ENCODE data around the gene C2CD2. TPM values are rescaled to one million over a fixed set of nuclear protein-coding genes. Genes with fewer than 3 reads are reported as not detected.

The C2CD2 gene
- total RNA-seq, 4 donors from 2014 or later: 39.4 to 79.5 (median 49.4) TPM

DNA sequence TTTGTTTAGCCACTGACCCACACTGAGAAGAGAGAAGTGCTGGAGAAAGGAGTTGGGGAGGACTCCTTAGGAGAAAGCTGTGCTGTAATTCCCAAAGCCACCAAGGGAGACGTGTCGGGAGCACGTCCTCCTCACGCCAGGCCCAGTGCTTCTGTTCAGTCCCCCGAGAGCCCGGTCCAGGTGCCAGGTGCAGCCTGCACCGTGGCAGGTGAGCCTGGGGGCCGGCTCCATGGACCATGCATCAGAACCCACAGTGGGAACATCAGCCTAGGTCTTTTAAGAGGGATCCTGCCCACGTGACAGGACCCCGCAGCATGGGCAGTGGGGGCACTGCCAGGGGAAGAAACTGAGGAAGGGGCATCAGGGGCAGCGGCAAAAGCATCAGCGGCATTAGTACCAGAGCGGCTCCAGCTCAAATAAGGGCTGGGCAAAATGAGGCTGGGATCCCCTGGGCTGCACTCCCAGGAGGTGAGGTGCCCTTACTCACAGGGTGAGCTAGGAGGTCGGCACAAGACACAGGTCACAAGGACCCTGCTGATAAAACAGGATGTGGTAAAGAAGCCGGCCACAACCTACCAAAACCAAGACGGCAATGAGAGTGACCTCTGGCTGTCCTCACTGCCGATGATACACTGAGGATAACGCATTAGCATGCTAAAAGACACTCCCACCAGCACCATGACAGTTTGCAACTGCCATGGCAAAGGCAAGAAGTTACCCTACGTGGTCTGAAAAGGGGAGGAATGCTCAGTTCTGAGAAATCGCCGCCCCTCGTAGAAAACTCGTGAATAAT is 50.1 kb downstream of the C2CD2 start:
- intact Hi-C loops (cut with DNase I; ENCODE audit: low total_unique reads): no loop called here
- 84 to 85% methylated on average over 23 of the region's 23 CpGs for WGBS, 2 donors
- no peak overlapping the region for H3K4me3 ChIP-seq (ENCODE audit: low read depth, poor library complexity, severe bottlenecking)
- no peak for DNase-seq (ENCODE audit: low spot score in 2 of 2)
- no peak for TF ChIP-seq POLR2A (IDR thresholded peaks at IDR 0.05)
- TF ChIP-seq, protein P1, sequence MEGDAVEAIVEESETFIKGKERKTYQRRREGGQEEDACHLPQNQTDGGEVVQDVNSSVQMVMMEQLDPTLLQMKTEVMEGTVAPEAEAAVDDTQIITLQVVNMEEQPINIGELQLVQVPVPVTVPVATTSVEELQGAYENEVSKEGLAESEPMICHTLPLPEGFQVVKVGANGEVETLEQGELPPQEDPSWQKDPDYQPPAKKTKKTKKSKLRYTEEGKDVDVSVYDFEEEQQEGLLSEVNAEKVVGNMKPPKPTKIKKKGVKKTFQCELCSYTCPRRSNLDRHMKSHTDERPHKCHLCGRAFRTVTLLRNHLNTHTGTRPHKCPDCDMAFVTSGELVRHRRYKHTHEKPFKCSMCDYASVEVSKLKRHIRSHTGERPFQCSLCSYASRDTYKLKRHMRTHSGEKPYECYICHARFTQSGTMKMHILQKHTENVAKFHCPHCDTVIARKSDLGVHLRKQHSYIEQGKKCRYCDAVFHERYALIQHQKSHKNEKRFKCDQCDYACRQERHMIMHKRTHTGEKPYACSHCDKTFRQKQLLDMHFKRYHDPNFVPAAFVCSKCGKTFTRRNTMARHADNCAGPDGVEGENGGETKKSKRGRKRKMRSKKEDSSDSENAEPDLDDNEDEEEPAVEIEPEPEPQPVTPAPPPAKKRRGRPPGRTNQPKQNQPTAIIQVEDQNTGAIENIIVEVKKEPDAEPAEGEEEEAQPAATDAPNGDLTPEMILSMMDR (IDR thresholded peaks at IDR 0.05): no peak

DNA sequence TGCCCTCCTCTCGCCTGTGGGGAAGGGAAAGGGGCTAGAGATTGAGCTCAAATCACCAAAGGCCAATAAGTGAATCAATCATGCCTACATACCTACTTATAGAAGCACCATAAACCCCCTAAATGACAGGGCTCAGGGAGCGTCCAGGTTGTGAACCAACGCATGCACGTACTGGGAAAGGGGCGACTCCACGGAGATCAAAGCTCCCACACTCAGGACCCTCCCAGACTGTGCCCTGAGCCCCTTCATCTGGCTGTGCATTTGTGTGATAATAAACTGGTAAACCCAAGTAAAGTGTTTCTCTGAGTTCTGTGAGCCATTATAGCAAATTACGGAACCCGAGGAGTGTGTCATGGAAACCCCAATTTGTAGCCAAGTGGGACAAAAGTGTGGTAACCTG is 50.9 kb downstream of the C2CD2 start:
- WGBS, 2 donors: 94 to 98% methylated on average over 8 of the region's 8 CpGs
- no peak for DNase-seq (ENCODE audit: low spot score in 2 of 2)
- no peak for TF ChIP-seq POLR2A (IDR thresholded peaks at IDR 0.05)
- TF ChIP-seq, protein P1 (IDR thresholded peaks at IDR 0.05): no peak
- no peak overlapping the region for H3K4me3 ChIP-seq (ENCODE audit: low read depth, poor library complexity, severe bottlenecking)
- intact Hi-C loops (cut with DNase I; ENCODE audit: low total_unique reads): no loop called here

DNA sequence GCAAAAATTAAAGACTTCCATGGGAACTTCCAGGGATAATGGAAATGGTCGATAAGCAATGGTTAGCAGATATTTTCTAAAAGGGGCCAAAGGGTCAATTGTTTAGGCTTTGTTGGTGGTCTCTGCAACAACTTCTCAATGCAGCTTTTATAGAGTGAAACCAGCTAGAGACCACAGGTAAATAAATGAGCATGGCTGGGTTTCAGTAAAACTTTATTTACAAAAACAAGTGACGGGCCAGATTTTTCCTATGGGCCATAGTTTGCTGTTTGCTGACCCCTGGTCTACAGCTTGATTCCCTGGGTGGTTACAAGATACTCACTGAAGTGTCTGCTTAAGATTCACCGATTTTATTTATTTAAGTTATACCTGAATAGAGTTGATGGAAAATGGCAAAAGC is 52.0 kb downstream of the C2CD2 start:
- 94% methylated on average over 3 of the region's 3 CpGs for WGBS, 2 donors

DNA sequence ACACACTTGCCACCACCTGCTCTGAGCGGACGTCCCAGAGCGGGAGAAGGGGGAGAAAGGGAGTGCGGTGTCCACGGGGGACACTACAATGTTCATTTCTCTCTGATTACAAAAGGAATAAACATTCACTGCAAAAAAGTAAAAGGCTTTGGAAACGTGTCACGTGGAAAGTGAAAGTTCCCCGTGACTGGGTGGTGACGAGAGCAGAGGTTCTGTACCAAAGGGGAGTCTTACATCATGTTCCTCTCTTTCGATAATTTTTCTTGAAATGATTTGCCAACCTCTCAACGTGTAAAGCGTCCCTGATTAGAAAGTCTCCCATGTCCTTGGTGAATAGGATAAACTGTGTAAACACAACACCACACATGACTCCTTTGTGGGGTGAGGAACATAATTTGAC is 52.7 kb downstream of the C2CD2 start:
- no peak for DNase-seq (ENCODE audit: low spot score in 2 of 2)
- 88 to 92% methylated on average over 12 of the region's 12 CpGs for WGBS, 2 donors
- intact Hi-C loops (cut with DNase I; ENCODE audit: low total_unique reads): no loop called here
- TF ChIP-seq POLR2A (IDR thresholded peaks at IDR 0.05): no peak
- TF ChIP-seq, protein P1 (IDR thresholded peaks at IDR 0.05): no peak
- no peak overlapping the region for H3K4me3 ChIP-seq (ENCODE audit: low read depth, poor library complexity, severe bottlenecking)

More for the DNA sequence above, 52.0 kb downstream of the C2CD2 start:
- DNase-seq (ENCODE audit: low spot score in 2 of 2): no peak
- no peak overlapping the region for H3K4me3 ChIP-seq (ENCODE audit: low read depth, poor library complexity, severe bottlenecking)
- intact Hi-C loops (cut with DNase I; ENCODE audit: low total_unique reads): no loop called here
- TF ChIP-seq, protein P1 (IDR thresholded peaks at IDR 0.05): no peak
- TF ChIP-seq POLR2A (IDR thresholded peaks at IDR 0.05): no peak

DNA sequence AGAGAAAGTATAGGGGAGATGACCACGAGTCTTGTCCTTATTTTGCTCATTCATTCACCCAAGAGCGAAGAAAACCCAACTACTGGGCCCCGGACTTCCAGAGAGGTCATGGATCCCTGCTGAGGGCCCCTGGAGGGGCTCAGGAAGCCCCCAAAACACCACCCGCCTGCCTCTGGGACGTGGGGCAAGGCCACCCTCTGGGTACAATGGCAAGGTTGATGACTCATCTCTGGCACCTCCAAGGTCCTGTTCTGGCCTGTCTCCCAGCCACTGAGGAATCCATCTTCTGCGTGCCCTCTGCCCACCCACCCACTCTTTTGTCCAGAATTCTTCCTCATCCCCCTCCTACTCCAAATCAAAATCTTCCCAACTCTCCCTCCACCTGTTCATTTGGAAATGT is 53.4 kb downstream of the C2CD2 start:
- intact Hi-C loops (cut with DNase I; ENCODE audit: low total_unique reads): no loop called here
- no peak overlapping the region for H3K4me3 ChIP-seq (ENCODE audit: low read depth, poor library complexity, severe bottlenecking)
- TF ChIP-seq, protein P1 (IDR thresholded peaks at IDR 0.05): no peak
- TF ChIP-seq POLR2A (IDR thresholded peaks at IDR 0.05): no peak
- DNase-seq (ENCODE audit: low spot score in 2 of 2): no peak
- WGBS, 2 donors: 80 to 85% methylated on average over 6 of the region's 6 CpGs
